HUES6 (cell line): ENCODE results near the gene COL27A1.

Experiments used
- H3K27ac ChIP-seq: 2 replicates; pipeline ENCODE4 v1.7.0; 2013; ENCODE audit warnings: low read depth, mild to moderate bottlenecking, low read length, inconsistent platforms
- H3K27me3 ChIP-seq: 2 replicates; pipeline ENCODE4 v1.6.1; 2013; ENCODE audit warnings: low read length; ENCODE audit not compliant: control insufficient read depth, insufficient read depth
- H3K36me3 ChIP-seq: 2 replicates; pipeline ENCODE4 v1.6.1; 2013; ENCODE audit warnings: low read length; ENCODE audit not compliant: control insufficient read depth, insufficient read depth
- H3K4me1 ChIP-seq: 2 replicates; pipeline ENCODE4 v1.6.1; 2013; ENCODE audit warnings: low read length; ENCODE audit not compliant: control insufficient read depth, insufficient read depth
- H3K4me3 ChIP-seq: 2 replicates; pipeline ENCODE4 v1.5.1; 2013; ENCODE audit warnings: low read depth, low read length
- H3K9ac ChIP-seq: one replicate; pipeline ENCODE4 v1.6.1; 2013; ENCODE audit warnings: mild to moderate bottlenecking, low read length
- H3K9me3 ChIP-seq: 2 replicates; pipeline ENCODE4 v1.6.1; 2013; ENCODE audit warnings: low read depth, low read length; ENCODE audit not compliant: control insufficient read depth, insufficient read depth

The COL27A1 gene

GRCh38 chr9:114244570-114244969 lies 89.2 kb downstream of the COL27A1 start:
- H3K27me3 ChIP-seq = no peaks in the 10 kb centered on the region
- no peak overlapping the region for H3K9ac ChIP-seq
- no peaks in the 10 kb centered on the region for H3K4me1 ChIP-seq
- H3K27ac ChIP-seq = no peak overlapping the region
- H3K36me3 ChIP-seq = peaks cover 13% of the 10 kb centered on the region
- no peaks in the 10 kb centered on the region for H3K9me3 ChIP-seq
- no peak overlapping the region for H3K4me3 ChIP-seq

GRCh38 chr9:114246558-114246957 lies 91.2 kb downstream of the COL27A1 start:
- Histone ChIP-seq H3K27ac (no peak overlapping the region), H3K4me1 (no peaks in the 10 kb centered on the region), H3K36me3 (peaks cover 9% of the 10 kb centered on the region), H3K9ac (no peak overlapping the region), H3K9me3 (no peaks in the 10 kb centered on the region), H3K27me3 (no peaks in the 10 kb centered on the region), H3K4me3 (no peak overlapping the region)

GRCh38 chr9:114247077-114247476 lies 91.7 kb downstream of the COL27A1 start:
- Histone ChIP-seq H3K9ac (no peak overlapping the region), H3K27me3 (no peaks in the 10 kb centered on the region)

GRCh38 chr9:114247491-114247890 lies 92.2 kb downstream of the COL27A1 start:
- Histone ChIP-seq H3K4me1 (no peaks in the 10 kb centered on the region), H3K27me3 (no peaks in the 10 kb centered on the region), H3K36me3 (peaks cover 2% of the 10 kb centered on the region), H3K9ac (no peak overlapping the region), H3K4me3 (no peak overlapping the region), H3K9me3 (no peaks in the 10 kb centered on the region), H3K27ac (no peak overlapping the region)

More at GRCh38 chr9:114247077-114247476, 91.7 kb downstream of the COL27A1 start:
- Histone ChIP-seq H3K9me3 (no peaks in the 10 kb centered on the region), H3K36me3 (peaks cover 7% of the 10 kb centered on the region), H3K4me3 (no peak overlapping the region), H3K4me1 (no peaks in the 10 kb centered on the region), H3K27ac (no peak overlapping the region)

GRCh38 chr9:114248299-114248707 lies 93.0 kb downstream of the COL27A1 start:
- Histone ChIP-seq H3K4me3 (no peak overlapping the region), H3K9me3 (no peaks in the 10 kb centered on the region), H3K9ac (no peak overlapping the region), H3K27ac (no peak overlapping the region), H3K27me3 (no peaks in the 10 kb centered on the region), H3K36me3 (peaks cover 2% of the 10 kb centered on the region; the same call in 1 of the 2 replicates), H3K4me1 (no peaks in the 10 kb centered on the region)

DNA sequence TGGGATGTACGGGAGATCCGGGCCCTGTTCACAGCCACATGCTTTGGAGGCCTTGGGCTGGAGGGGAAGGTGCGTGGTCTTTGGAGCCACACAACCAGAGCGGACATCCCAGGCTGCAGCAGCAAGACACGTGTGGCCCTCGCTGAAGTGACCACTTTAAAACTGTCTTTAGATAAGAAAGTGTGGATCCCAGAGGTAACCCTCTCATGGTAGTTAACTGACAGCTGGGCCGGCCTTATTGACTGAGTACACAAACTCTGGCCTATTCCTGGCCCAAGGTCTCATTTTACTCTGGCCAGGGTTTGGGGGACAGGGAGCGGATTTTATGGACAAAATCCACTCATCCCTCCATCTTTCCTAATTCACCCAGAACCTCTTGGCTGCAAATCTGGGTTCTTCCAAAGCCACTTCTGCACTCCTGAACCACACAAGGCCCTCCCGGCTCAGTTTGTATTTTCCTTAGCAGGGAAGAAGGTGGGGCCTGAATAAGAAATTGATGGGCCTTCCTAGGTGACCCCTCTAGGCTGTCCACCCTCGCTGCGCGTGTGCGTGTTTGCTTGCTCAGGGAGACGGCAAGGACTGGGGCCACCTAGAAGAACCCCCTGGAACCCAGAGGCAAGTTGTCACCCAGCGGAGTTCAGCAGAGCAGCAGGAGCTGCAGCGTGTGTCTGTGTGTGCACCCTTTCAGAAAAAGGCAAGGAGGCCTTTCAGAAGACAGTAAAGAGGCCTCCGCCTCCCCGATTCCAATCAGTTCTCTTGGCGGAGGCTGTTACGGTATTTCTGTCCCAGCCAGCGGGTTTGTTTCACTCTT lies 94.3 kb downstream of the COL27A1 start:
- no peaks in the 10 kb centered on the region for H3K36me3 ChIP-seq
- no peak overlapping the region for H3K27ac ChIP-seq
- H3K9ac ChIP-seq = no peak overlapping the region
- no peaks in the 10 kb centered on the region for H3K27me3 ChIP-seq
- no peak overlapping the region for H3K4me3 ChIP-seq
- no peaks in the 10 kb centered on the region for H3K4me1 ChIP-seq
- H3K9me3 ChIP-seq = no peaks in the 10 kb centered on the region

DNA sequence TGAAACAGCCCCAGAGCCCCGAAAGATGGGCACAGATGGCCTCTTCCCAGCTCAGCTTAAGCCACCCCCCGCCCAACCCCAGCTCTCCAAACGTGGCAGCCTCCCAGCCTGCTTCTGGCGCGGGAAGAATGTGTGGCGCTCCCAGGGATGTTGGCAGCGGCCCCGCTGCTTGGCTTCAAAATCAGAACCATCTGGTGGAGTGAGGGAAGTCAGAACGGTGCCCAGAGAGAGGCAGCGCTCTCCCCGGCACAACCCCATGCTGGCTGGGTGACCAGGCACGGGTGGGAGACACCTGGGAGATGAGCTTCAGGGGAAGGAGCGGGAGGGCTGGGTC lies 94.9 kb downstream of the COL27A1 start:
- no peak overlapping the region for H3K4me3 ChIP-seq
- H3K27me3 ChIP-seq = no peaks in the 10 kb centered on the region
- no peak overlapping the region for H3K27ac ChIP-seq
- H3K4me1 ChIP-seq = no peaks in the 10 kb centered on the region
- no peaks in the 10 kb centered on the region for H3K36me3 ChIP-seq
- no peaks in the 10 kb centered on the region for H3K9me3 ChIP-seq
- H3K9ac ChIP-seq = no peak overlapping the region

GRCh38 chr9:114250648-114251047 lies 95.3 kb downstream of the COL27A1 start:
- Histone ChIP-seq H3K4me1 (no peaks in the 10 kb centered on the region), H3K36me3 (peaks cover under 1% of the 10 kb centered on the region; the same call in 1 of the 2 replicates), H3K9me3 (no peaks in the 10 kb centered on the region), H3K4me3 (no peak overlapping the region), H3K9ac (no peak overlapping the region), H3K27me3 (no peaks in the 10 kb centered on the region), H3K27ac (no peak overlapping the region)

GRCh38 chr9:114252394-114252793 lies 97.1 kb downstream of the COL27A1 start:
- peaks cover 3% of the 10 kb centered on the region for H3K36me3 ChIP-seq

GRCh38 chr9:114256827-114257328 lies 101.5 kb downstream of the COL27A1 start:
- H3K36me3 ChIP-seq = peaks cover 3% of the 10 kb centered on the region
- no peaks in the 10 kb centered on the region for H3K27me3 ChIP-seq
- peaks cover 5% of the 10 kb centered on the region; the same call in 1 of the 2 replicates for H3K4me1 ChIP-seq
- H3K9me3 ChIP-seq = no peaks in the 10 kb centered on the region
- H3K9ac ChIP-seq = no peak overlapping the region
- H3K27ac ChIP-seq = no peak overlapping the region
- no peak overlapping the region for H3K4me3 ChIP-seq

More at GRCh38 chr9:114252394-114252793, 97.1 kb downstream of the COL27A1 start:
- H3K4me3 ChIP-seq = no peak overlapping the region
- H3K27me3 ChIP-seq = no peaks in the 10 kb centered on the region
- H3K9me3 ChIP-seq = no peaks in the 10 kb centered on the region
- H3K9ac ChIP-seq = no peak overlapping the region
- no peaks in the 10 kb centered on the region for H3K4me1 ChIP-seq
- no peak overlapping the region for H3K27ac ChIP-seq

GRCh38 chr9:114258218-114258617 lies 102.9 kb downstream of the COL27A1 start:
- Histone ChIP-seq H3K27ac (no peak overlapping the region), H3K27me3 (no peaks in the 10 kb centered on the region), H3K9ac (no peak overlapping the region), H3K36me3 (peaks cover 3% of the 10 kb centered on the region), H3K9me3 (no peaks in the 10 kb centered on the region), H3K4me3 (no peak overlapping the region), H3K4me1 (peaks cover 5% of the 10 kb centered on the region; the same call in 1 of the 2 replicates)
